Mesodermal cell (in vitro differentiated cells): ENCODE data around the gene SCGB1A1. TPM values are rescaled to one million over a fixed set of nuclear protein-coding genes. Genes with fewer than 3 reads are reported as not detected.
"Not testable (repeated sequence)": the region's sequence is repeated elsewhere in the genome, so short reads cannot be mapped to it uniquely, and the experiment has no call there.

ENCODE experiments used
- H3K27ac ChIP-seq: 2 replicates; pipeline ENCODE4 v1.7.0; 2013; ENCODE audit warnings: mild to moderate bottlenecking, low read depth, low read length, moderate library complexity; ENCODE audit not compliant: severe bottlenecking
- H3K36me3 ChIP-seq: 2 replicates; pipeline ENCODE4 v1.7.1; 2013; ENCODE audit warnings: mild to moderate bottlenecking, low read length, moderate library complexity; ENCODE audit not compliant: control insufficient read depth, insufficient read depth
- H3K4me1 ChIP-seq: one replicate; pipeline ENCODE4 v1.7.1; 2013; ENCODE audit warnings: mild to moderate bottlenecking, low read length; ENCODE audit not compliant: insufficient read depth, control insufficient read depth, poor library complexity, severe bottlenecking
- H3K4me3 ChIP-seq: 2 replicates; pipeline ENCODE4 v1.7.0; 2013; ENCODE audit warnings: low read length, control low read depth, mild to moderate bottlenecking; ENCODE audit not compliant: insufficient read depth, poor library complexity, severe bottlenecking; ENCODE audit errors: extremely low read depth
- H3K9me3 ChIP-seq: 2 replicates; pipeline ENCODE4 v1.7.1; 2013; ENCODE audit warnings: mild to moderate bottlenecking, low read length, moderate library complexity; ENCODE audit not compliant: control insufficient read depth
- WGBS, 2 experiments: methylation state at CpG; one replicate each; pipeline ENCODE4 v1.1.5; 2013; ENCODE audit warnings: missing lambda C conversion rate in 2 of 2; ENCODE audit not compliant: insufficient coverage in 2 of 2; 5-methylcytosine and 5-hydroxymethylcytosine counted together
- polyA plus RNA-seq, 2 experiments: library from polyadenylated mRNA; stranded (reverse); fragments of 50-300 nt; gene quantifications; one replicate each; pipeline ENCODE4 v1.2.3, GENCODE V29; 2013

The SCGB1A1 gene
- polyA plus RNA-seq (2013, experiment 1 of 2): not detected
- polyA plus RNA-seq (2013, experiment 2 of 2): not detected

GRCh38 chr11:62418733-62419132 is at the start of gene SCGB1A1:
Gene SCGB1A1, plus strand, starts transcription at chr11:62419033. Its CDS starts 63 bp downstream, at chr11:62419096.
- H3K9me3 ChIP-seq: no peaks in the 10 kb centered on the region
- no peaks in the 10 kb centered on the region for H3K36me3 ChIP-seq
- 90 to 95% methylated on average over 3 to 4 of the region's 4 CpGs for WGBS, 2 experiments
- H3K27ac ChIP-seq: no peak within 1 kb of the TSS
- H3K4me1 ChIP-seq: peaks cover 3% of the 10 kb centered on the region
- H3K4me3 ChIP-seq: no peak within 1 kb of the TSS

GRCh38 chr11:62370743-62371440 is 47.9 kb upstream of the SCGB1A1 start:
- H3K4me3 ChIP-seq: no peak overlapping the region
- no peaks in the 10 kb centered on the region for H3K4me1 ChIP-seq
- H3K9me3 ChIP-seq: no peaks in the 10 kb centered on the region
- 92% methylated on average over 36 to 37 of the region's 39 CpGs for WGBS, 2 experiments
- no peak overlapping the region for H3K27ac ChIP-seq
- no peaks in the 10 kb centered on the region for H3K36me3 ChIP-seq

GRCh38 chr11:62372871-62373270 is 46.0 kb upstream of the SCGB1A1 start:
- Histone ChIP-seq H3K27ac (no peak overlapping the region), H3K36me3 (no peaks in the 10 kb centered on the region), H3K4me3 (no peak overlapping the region), H3K9me3 (no peaks in the 10 kb centered on the region), H3K4me1 (no peaks in the 10 kb centered on the region)
- WGBS, 2 experiments: 98% methylated on average over 4 to 6 of the region's 6 CpGs

- WGBS, 2 experiments: 88 to 94% methylated on average over 14 to 16 of the region's 18 CpGs
- Histone ChIP-seq H3K4me1 (no peaks in the 10 kb centered on the region), H3K27ac (no peak overlapping the region), H3K9me3 (no peaks in the 10 kb centered on the region), H3K4me3 (no peak overlapping the region), H3K36me3 (no peaks in the 10 kb centered on the region)
Measured at GRCh38 chr11:62373464-62374119, 45.2 kb upstream of the SCGB1A1 start.

- whole genome bisulfite sequencing, 2 experiments: 97 to 99% methylated on average over 6 to 8 of the region's 9 CpGs
- Histone ChIP-seq H3K9me3 (no peaks in the 10 kb centered on the region), H3K4me3 (no peak overlapping the region), H3K27ac (no peak overlapping the region), H3K36me3 (no peaks in the 10 kb centered on the region), H3K4me1 (no peaks in the 10 kb centered on the region)
Measured at GRCh38 chr11:62374801-62375200, 44.0 kb upstream of the SCGB1A1 start.

- WGBS, 2 experiments: 3 to 4% methylated on average over 3 to 4 of the region's 9 CpGs
- not testable (repeated sequence) for H3K4me3 ChIP-seq, H3K27ac ChIP-seq, H3K9me3 ChIP-seq, H3K36me3 ChIP-seq
- H3K4me1 ChIP-seq: peaks cover 17% of the 10 kb centered on the region
Measured at GRCh38 chr11:62378459-62379063, 40.3 kb upstream of the SCGB1A1 start.

GRCh38 chr11:62379586-62379985 is 39.2 kb upstream of the SCGB1A1 start:
- H3K4me1 ChIP-seq: peaks cover 17% of the 10 kb centered on the region
- H3K4me3 ChIP-seq, H3K36me3 ChIP-seq, H3K27ac ChIP-seq, H3K9me3 ChIP-seq: not testable (repeated sequence)
- WGBS, 2 experiments: no CpG with 5 or more reads among the region's 2 CpGs

- WGBS, 2 experiments: 5 to 19% methylated on average over 4 to 9 of the region's 12 CpGs
- H3K4me1 ChIP-seq: peaks cover 17% of the 10 kb centered on the region
Measured at GRCh38 chr11:62380821-62381245, 38.0 kb upstream of the SCGB1A1 start.

GRCh38 chr11:62383822-62384221 is 35.0 kb upstream of the SCGB1A1 start:
- Histone ChIP-seq H3K27ac (no peak overlapping the region), H3K9me3 (no peaks in the 10 kb centered on the region), H3K36me3 (no peaks in the 10 kb centered on the region), H3K4me1 (peaks cover 17% of the 10 kb centered on the region), H3K4me3 (no peak overlapping the region)
- 88 to 100% methylated on average over 1 to 2 of the region's 6 CpGs for WGBS, 2 experiments

More at GRCh38 chr11:62380821-62381245, 38.0 kb upstream of the SCGB1A1 start:
- H3K4me3 ChIP-seq, H3K36me3 ChIP-seq, H3K9me3 ChIP-seq, H3K27ac ChIP-seq: not testable (repeated sequence)

GRCh38 chr11:62386083-62386482 is 32.8 kb upstream of the SCGB1A1 start:
- peaks cover 14% of the 10 kb centered on the region for H3K4me1 ChIP-seq
- H3K9me3 ChIP-seq, H3K27ac ChIP-seq, H3K4me3 ChIP-seq, H3K36me3 ChIP-seq: not testable (repeated sequence)
- WGBS, 2 experiments: no CpG with 5 or more reads among the region's 3 CpGs
